ENCODE data around the gene NR4A3. TPM values are rescaled to one million over a fixed set of nuclear protein-coding genes. Genes with fewer than 3 reads are reported as not detected.

NR4A3 gene
- total and polyA plus RNA-seq, 10 of the 15 experiments (the other 5 are each of a cell fraction or from before 2014, with no cell fraction given): 0.04 to 2.1 (median 0.64) TPM; not detected in 1

DNA sequence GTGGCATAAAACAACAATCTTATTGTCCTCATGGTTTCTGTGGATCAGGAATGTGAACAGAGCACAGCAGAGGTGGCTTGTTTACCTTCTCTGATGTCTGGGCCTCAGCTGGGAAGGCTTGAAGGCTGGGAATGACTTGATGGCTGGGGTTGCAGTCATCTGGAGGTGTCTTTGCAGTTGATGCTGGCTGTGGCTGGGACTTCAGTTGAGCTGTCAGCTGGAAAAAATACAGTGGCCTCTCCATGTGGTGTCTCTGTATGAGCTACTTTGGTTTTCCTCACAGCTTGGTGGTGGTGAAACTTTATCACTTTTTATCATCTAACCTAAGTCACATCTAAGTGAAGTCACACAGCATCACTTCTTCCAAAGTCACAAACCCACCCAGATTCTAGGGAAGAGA, 60.1 kb downstream of the NR4A3 start (continued):
- no peak for TF ChIP-seq SRF (IDR thresholded peaks at IDR 0.05; ENCODE audit: low read depth in 2 of 2, low read length in 2 of 2)
- no peak for TF ChIP-seq SMAD1 (IDR thresholded peaks at IDR 0.05; ENCODE audit: low read depth, partially characterized antibody)

DNA sequence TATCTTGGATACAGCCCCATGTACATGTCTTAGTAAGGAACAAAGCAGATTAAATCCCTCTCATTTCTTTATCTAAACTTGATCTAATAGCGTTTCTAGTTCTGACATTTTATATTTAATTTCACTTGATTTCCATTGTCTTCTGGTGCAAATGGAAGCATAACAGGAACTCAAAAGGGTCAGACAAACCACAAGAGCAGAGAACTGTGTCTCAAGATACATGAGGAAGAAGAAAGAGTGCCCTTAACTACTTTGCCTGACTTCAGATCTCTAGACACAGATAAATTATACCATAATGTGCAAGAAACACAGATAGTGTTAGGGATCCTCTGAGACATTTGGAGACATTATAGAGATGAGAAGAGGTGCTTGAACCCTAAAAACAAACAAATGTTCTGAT, 64.1 kb downstream of the NR4A3 start:
- intact Hi-C loops (cut with micrococcal nuclease; ENCODE audit: unreplicated experiment) (no loop called here), in situ Hi-C loops (cut with MboI) (no loop called here)
- H3K36me3 ChIP-seq (ENCODE audit: control insufficient read depth in 2 of 2, insufficient read depth in 2 of 2, low read length in 1 of 2): no peaks in the 10 kb centered on the region
- H3K4me3 ChIP-seq: no peak overlapping the region
- ChIA-PET SMC1A (ENCODE audit: uncharacterized antibody, unreplicated experiment) (no interaction called here), CTCF (interaction anchor here (0.6 to 0.9 kb wide), 2 partner anchors 20 to 45 kb away, joined by 3 read pairs; no protein-coding TSS in a partner anchor), RAD21 (ENCODE audit: unreplicated experiment) (no interaction called here), POLR2A (no interaction called here)
- DNase-seq (ENCODE audit: low read depth, low spot score): no peak
- no peaks in the 10 kb centered on the region for H3K79me2 ChIP-seq (ENCODE audit: control insufficient read depth, insufficient read depth, low read length)
- FAIRE-seq: no peak
- no peak overlapping the region for H3K9ac ChIP-seq (ENCODE audit: control insufficient read depth, insufficient read depth, low read length)
- WGBS (ENCODE audit: insufficient coverage, insufficient replicate concordance, low lambda C conversion rate, missing lambda C conversion rate): 0% methylated on average over 1 of the region's 1 CpG
- H3K27me3 ChIP-seq (replicated peaks in 1 of 2; ENCODE audit: control insufficient read depth in 2 of 2, insufficient read depth in 2 of 2, low read length in 1 of 2): no peaks in the 10 kb centered on the region
- no peak overlapping the region for H3K4me2 ChIP-seq (ENCODE audit: control insufficient read depth, insufficient read depth)
- H3K27ac ChIP-seq (ENCODE audit: control insufficient read depth, insufficient read depth): no peak overlapping the region
- no TSS peak for BruUV-seq (replicated peaks)
- ATAC-seq: no peak
- H4K20me1 ChIP-seq (ENCODE audit: control insufficient read depth, insufficient read depth): no peaks in the 10 kb centered on the region
- H2AFZ ChIP-seq (ENCODE audit: control insufficient read depth, low read depth, low read length): no peak overlapping the region
- no peaks in the 10 kb centered on the region for H3K9me3 ChIP-seq (replicated peaks; ENCODE audit: control insufficient read depth, insufficient read depth, low read length)
- no peaks in the 10 kb centered on the region for H3K4me1 ChIP-seq (ENCODE audit: control insufficient read depth, insufficient read depth, low read length)
- TF ChIP-seq PML (IDR thresholded peaks at IDR 0.05; ENCODE audit: low read length): no peak
- TF ChIP-seq TCF7 (IDR thresholded peaks at IDR 0.05; ENCODE audit: borderline replicate concordance): no peak
- TF ChIP-seq, protein P1, sequence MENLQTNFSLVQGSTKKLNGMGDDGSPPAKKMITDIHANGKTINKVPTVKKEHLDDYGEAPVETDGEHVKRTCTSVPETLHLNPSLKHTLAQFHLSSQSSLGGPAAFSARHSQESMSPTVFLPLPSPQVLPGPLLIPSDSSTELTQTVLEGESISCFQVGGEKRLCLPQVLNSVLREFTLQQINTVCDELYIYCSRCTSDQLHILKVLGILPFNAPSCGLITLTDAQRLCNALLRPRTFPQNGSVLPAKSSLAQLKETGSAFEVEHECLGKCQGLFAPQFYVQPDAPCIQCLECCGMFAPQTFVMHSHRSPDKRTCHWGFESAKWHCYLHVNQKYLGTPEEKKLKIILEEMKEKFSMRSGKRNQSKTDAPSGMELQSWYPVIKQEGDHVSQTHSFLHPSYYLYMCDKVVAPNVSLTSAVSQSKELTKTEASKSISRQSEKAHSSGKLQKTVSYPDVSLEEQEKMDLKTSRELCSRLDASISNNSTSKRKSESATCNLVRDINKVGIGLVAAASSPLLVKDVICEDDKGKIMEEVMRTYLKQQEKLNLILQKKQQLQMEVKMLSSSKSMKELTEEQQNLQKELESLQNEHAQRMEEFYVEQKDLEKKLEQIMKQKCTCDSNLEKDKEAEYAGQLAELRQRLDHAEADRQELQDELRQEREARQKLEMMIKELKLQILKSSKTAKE (IDR thresholded peaks at IDR 0.05; ENCODE audit: low read depth, poor library complexity, severe bottlenecking): no peak
- no peak for TF ChIP-seq ESRRA (IDR thresholded peaks at IDR 0.05; ENCODE audit: low read length)
- no peak for TF ChIP-seq HCFC1 (IDR thresholded peaks at IDR 0.05; ENCODE audit: low read length)
- no peak for TF ChIP-seq ZNF274 (IDR thresholded peaks at IDR 0.05; ENCODE audit: insufficient read depth, insufficient read length)
- TF ChIP-seq NFYA (IDR thresholded peaks at IDR 0.05; ENCODE audit: borderline replicate concordance, low read depth, low read length): no peak
- no peak for TF ChIP-seq ZNF24 (IDR thresholded peaks at IDR 0.05)
- no peak for TF ChIP-seq BRCA1 (IDR thresholded peaks at IDR 0.05; ENCODE audit: low read depth, low read length)
- no peak for TF ChIP-seq MXI1 (IDR thresholded peaks at IDR 0.05; ENCODE audit: low read depth, low read length)
- TF ChIP-seq NR2F1 (conservative IDR thresholded peaks at IDR 0.05): no peak
- TF ChIP-seq, protein P2, sequence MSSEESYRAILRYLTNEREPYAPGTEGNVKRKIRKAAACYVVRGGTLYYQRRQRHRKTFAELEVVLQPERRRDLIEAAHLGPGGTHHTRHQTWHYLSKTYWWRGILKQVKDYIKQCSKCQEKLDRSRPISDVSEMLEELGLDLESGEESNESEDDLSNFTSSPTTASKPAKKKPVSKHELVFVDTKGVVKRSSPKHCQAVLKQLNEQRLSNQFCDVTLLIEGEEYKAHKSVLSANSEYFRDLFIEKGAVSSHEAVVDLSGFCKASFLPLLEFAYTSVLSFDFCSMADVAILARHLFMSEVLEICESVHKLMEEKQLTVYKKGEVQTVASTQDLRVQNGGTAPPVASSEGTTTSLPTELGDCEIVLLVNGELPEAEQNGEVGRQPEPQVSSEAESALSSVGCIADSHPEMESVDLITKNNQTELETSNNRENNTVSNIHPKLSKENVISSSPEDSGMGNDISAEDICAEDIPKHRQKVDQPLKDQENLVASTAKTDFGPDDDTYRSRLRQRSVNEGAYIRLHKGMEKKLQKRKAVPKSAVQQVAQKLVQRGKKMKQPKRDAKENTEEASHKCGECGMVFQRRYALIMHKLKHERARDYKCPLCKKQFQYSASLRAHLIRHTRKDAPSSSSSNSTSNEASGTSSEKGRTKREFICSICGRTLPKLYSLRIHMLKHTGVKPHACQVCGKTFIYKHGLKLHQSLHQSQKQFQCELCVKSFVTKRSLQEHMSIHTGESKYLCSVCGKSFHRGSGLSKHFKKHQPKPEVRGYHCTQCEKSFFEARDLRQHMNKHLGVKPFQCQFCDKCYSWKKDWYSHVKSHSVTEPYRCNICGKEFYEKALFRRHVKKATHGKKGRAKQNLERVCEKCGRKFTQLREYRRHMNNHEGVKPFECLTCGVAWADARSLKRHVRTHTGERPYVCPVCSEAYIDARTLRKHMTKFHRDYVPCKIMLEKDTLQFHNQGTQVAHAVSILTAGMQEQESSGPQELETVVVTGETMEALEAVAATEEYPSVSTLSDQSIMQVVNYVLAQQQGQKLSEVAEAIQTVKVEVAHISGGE (CRISPR knock-in tag; IDR thresholded peaks at IDR 0.05): no peak
- no peak for TF ChIP-seq TAF1 (IDR thresholded peaks at IDR 0.05; ENCODE audit: borderline replicate concordance, low read depth, low read length)
- TF ChIP-seq SMAD5 (IDR thresholded peaks at IDR 0.05; ENCODE audit: low read depth): no peak
- TF ChIP-seq KAT2A (conservative IDR thresholded peaks at IDR 0.05; ENCODE audit: control insufficient read depth, low read depth, low read length): no peak

Data from GM12878 (cell line).